Activated naive CD4-positive, alpha-beta T cell treated with anti-CD3 and anti-CD28 coated beads, Interleukin-2, amount 10 ng/mL, durations not matched to agents 7 days and 5 days (primary cell): ENCODE data around the gene DENND4A.

Experiments used
- CTCF ChIA-PET: fragments of 350-600 bp; sonication (Branson Sonifier 250); formaldehyde crosslinking; loops from one replicate; lab custom pipeline; 2021; ENCODE audit warnings: antibody characterized with exemption; lab: Charles Lee
- DNase-seq: peaks from one replicate; pipeline ENCODE4 v3.0.0-alpha.2; 2020
- H3K27ac Mint-ChIP-seq: one replicate; pipeline ENCODE4 v1.8.0; 2021; ENCODE audit warnings: mild to moderate bottlenecking, moderate library complexity, mixed read lengths
- H3K27me3 Mint-ChIP-seq: one replicate; pipeline ENCODE4 v1.8.0; 2021; ENCODE audit warnings: mild to moderate bottlenecking, mixed read lengths
- H3K36me3 Mint-ChIP-seq: one replicate; pipeline ENCODE4 v1.8.0; 2021; ENCODE audit warnings: mixed read lengths
- H3K4me1 Mint-ChIP-seq: one replicate; pipeline ENCODE4 v1.8.0; 2021; ENCODE audit warnings: mixed read lengths
- H3K4me3 Mint-ChIP-seq: one replicate; pipeline ENCODE4 v1.8.0; 2021; ENCODE audit warnings: mild to moderate bottlenecking, moderate library complexity, mixed read lengths
- H3K9me3 Mint-ChIP-seq: one replicate; pipeline ENCODE4 v1.8.0; 2021; ENCODE audit warnings: mixed read lengths

Gene DENND4A

GRCh38 chr15:65688462-65688861 is 103.6 kb downstream of the DENND4A start:
- CTCF ChIA-PET, result no interaction called here
- peaks cover 45% of the 10 kb centered on the region for H3K36me3 Mint-ChIP-seq
- H3K9me3 Mint-ChIP-seq, result no peaks in the 10 kb centered on the region
- no peak overlapping the region for H3K4me3 Mint-ChIP-seq
- H3K27ac Mint-ChIP-seq, result no peak overlapping the region
- H3K27me3 Mint-ChIP-seq, result no peaks in the 10 kb centered on the region
- no peaks in the 10 kb centered on the region for H3K4me1 Mint-ChIP-seq
- no peak for DNase-seq

- no peaks in the 10 kb centered on the region for H3K4me1 Mint-ChIP-seq
- no peak overlapping the region for H3K27ac Mint-ChIP-seq
- no peak for DNase-seq
- CTCF ChIA-PET, result no interaction called here
- no peaks in the 10 kb centered on the region for H3K27me3 Mint-ChIP-seq
- H3K36me3 Mint-ChIP-seq, result peaks cover 4% of the 10 kb centered on the region
- H3K9me3 Mint-ChIP-seq, result no peaks in the 10 kb centered on the region
- no peak overlapping the region for H3K4me3 Mint-ChIP-seq
Observed at GRCh38 chr15:65682404-65682911, 109.6 kb downstream of the DENND4A start.

GRCh38 chr15:65680544-65680943 is 111.5 kb downstream of the DENND4A start:
- Mint-ChIP-seq H3K27ac (no peak overlapping the region), H3K4me3 (no peak overlapping the region), H3K9me3 (no peaks in the 10 kb centered on the region), H3K27me3 (no peaks in the 10 kb centered on the region), H3K4me1 (no peaks in the 10 kb centered on the region), H3K36me3 (peaks cover 2% of the 10 kb centered on the region)
- DNase-seq, result no peak
- CTCF ChIA-PET, result no interaction called here

GRCh38 chr15:65676123-65676522 is 116.0 kb downstream of the DENND4A start:
- no peaks in the 10 kb centered on the region for H3K9me3 Mint-ChIP-seq
- no peak overlapping the region for H3K27ac Mint-ChIP-seq
- H3K4me3 Mint-ChIP-seq, result no peak overlapping the region
- H3K27me3 Mint-ChIP-seq, result no peaks in the 10 kb centered on the region
- no peak for DNase-seq
- no peaks in the 10 kb centered on the region for H3K4me1 Mint-ChIP-seq
- CTCF ChIA-PET, result no interaction called here
- H3K36me3 Mint-ChIP-seq, result peaks cover 11% of the 10 kb centered on the region

GRCh38 chr15:65675551-65675950 is 116.5 kb downstream of the DENND4A start:
- H3K36me3 Mint-ChIP-seq, result peaks cover 14% of the 10 kb centered on the region
- no peaks in the 10 kb centered on the region for H3K9me3 Mint-ChIP-seq
- no peak overlapping the region for H3K27ac Mint-ChIP-seq
- no peaks in the 10 kb centered on the region for H3K27me3 Mint-ChIP-seq
- H3K4me1 Mint-ChIP-seq, result no peaks in the 10 kb centered on the region
- CTCF ChIA-PET, result no interaction called here
- no peak overlapping the region for H3K4me3 Mint-ChIP-seq
- DNase-seq, result no peak

- no peak for DNase-seq
- CTCF ChIA-PET, result no interaction called here
- no peaks in the 10 kb centered on the region for H3K4me1 Mint-ChIP-seq
- no peaks in the 10 kb centered on the region for H3K27me3 Mint-ChIP-seq
- peak overlapping the region; percentile 5 for H3K27ac Mint-ChIP-seq
- H3K9me3 Mint-ChIP-seq, result no peaks in the 10 kb centered on the region
- H3K4me3 Mint-ChIP-seq, result no peak overlapping the region
- H3K36me3 Mint-ChIP-seq, result peaks cover 35% of the 10 kb centered on the region
Observed at GRCh38 chr15:65666257-65666656, 125.8 kb downstream of the DENND4A start.

- Mint-ChIP-seq H3K4me1 (no peaks in the 10 kb centered on the region), H3K36me3 (peaks cover 35% of the 10 kb centered on the region), H3K27me3 (no peaks in the 10 kb centered on the region), H3K9me3 (no peaks in the 10 kb centered on the region), H3K27ac (no peak overlapping the region), H3K4me3 (no peak overlapping the region)
- CTCF ChIA-PET, result no interaction called here
- no peak for DNase-seq
Observed at GRCh38 chr15:65663521-65663920, 128.6 kb downstream of the DENND4A start.

GRCh38 chr15:65660927-65661326 is 131.2 kb downstream of the DENND4A start:
- Mint-ChIP-seq H3K4me1 (no peaks in the 10 kb centered on the region), H3K9me3 (no peaks in the 10 kb centered on the region), H3K4me3 (no peak overlapping the region), H3K27ac (no peak overlapping the region), H3K36me3 (peaks cover 34% of the 10 kb centered on the region), H3K27me3 (no peaks in the 10 kb centered on the region)
- CTCF ChIA-PET, result interaction anchor here (0.7 to 1.0 kb wide), 2 partner anchors 12 to 179 kb away, joined by 3 to 5 read pairs; no protein-coding TSS in a partner anchor
- no peak for DNase-seq

GRCh38 chr15:65659502-65660052 is 132.5 kb downstream of the DENND4A start:
- Mint-ChIP-seq H3K36me3 (peaks cover 23% of the 10 kb centered on the region), H3K9me3 (no peaks in the 10 kb centered on the region), H3K4me1 (no peaks in the 10 kb centered on the region), H3K27ac (no peak overlapping the region), H3K27me3 (no peaks in the 10 kb centered on the region), H3K4me3 (no peak overlapping the region)
- DNase-seq, result no peak
- CTCF ChIA-PET, result interaction anchor here (0.6 kb wide), 1 partner anchor 321 kb away, joined by 3 read pairs; no protein-coding TSS in a partner anchor

- no peak overlapping the region for H3K27ac Mint-ChIP-seq
- CTCF ChIA-PET, result no interaction called here
- no peak for DNase-seq
- no peaks in the 10 kb centered on the region for H3K9me3 Mint-ChIP-seq
- peaks cover 22% of the 10 kb centered on the region for H3K36me3 Mint-ChIP-seq
- no peak overlapping the region for H3K4me3 Mint-ChIP-seq
- H3K4me1 Mint-ChIP-seq, result peaks cover 1% of the 10 kb centered on the region
- no peaks in the 10 kb centered on the region for H3K27me3 Mint-ChIP-seq
Observed at GRCh38 chr15:65655457-65655856, 136.6 kb downstream of the DENND4A start.

- no peak for DNase-seq
- CTCF ChIA-PET, result no interaction called here
Observed at GRCh38 chr15:65655026-65655425, 137.1 kb downstream of the DENND4A start.

GRCh38 chr15:65653801-65654521 is 138.1 kb downstream of the DENND4A start:
- H3K4me3 Mint-ChIP-seq, result no peak overlapping the region
- H3K9me3 Mint-ChIP-seq, result no peaks in the 10 kb centered on the region
- no peak overlapping the region for H3K27ac Mint-ChIP-seq
- H3K27me3 Mint-ChIP-seq, result no peaks in the 10 kb centered on the region
- peaks cover 6% of the 10 kb centered on the region for H3K4me1 Mint-ChIP-seq
- H3K36me3 Mint-ChIP-seq, result peaks cover 16% of the 10 kb centered on the region
- CTCF ChIA-PET, result no interaction called here
- no peak for DNase-seq

More at GRCh38 chr15:65655026-65655425, 137.1 kb downstream of the DENND4A start:
- peaks cover 19% of the 10 kb centered on the region for H3K36me3 Mint-ChIP-seq
- no peaks in the 10 kb centered on the region for H3K27me3 Mint-ChIP-seq
- peaks cover 6% of the 10 kb centered on the region for H3K4me1 Mint-ChIP-seq
- no peak overlapping the region for H3K27ac Mint-ChIP-seq
- H3K4me3 Mint-ChIP-seq, result no peak overlapping the region
- H3K9me3 Mint-ChIP-seq, result no peaks in the 10 kb centered on the region

- no peaks in the 10 kb centered on the region for H3K27me3 Mint-ChIP-seq
- no peak for DNase-seq
- H3K4me3 Mint-ChIP-seq, result no peak overlapping the region
- peaks cover 6% of the 10 kb centered on the region for H3K4me1 Mint-ChIP-seq
- H3K27ac Mint-ChIP-seq, result no peak overlapping the region
- H3K9me3 Mint-ChIP-seq, result no peaks in the 10 kb centered on the region
- H3K36me3 Mint-ChIP-seq, result peaks cover 14% of the 10 kb centered on the region
- CTCF ChIA-PET, result no interaction called here
Observed at GRCh38 chr15:65653341-65653740, 138.8 kb downstream of the DENND4A start.

GRCh38 chr15:65651831-65652749 is 140.0 kb downstream of the DENND4A start:
- Mint-ChIP-seq H3K4me1 (peaks cover 6% of the 10 kb centered on the region), H3K9me3 (no peaks in the 10 kb centered on the region), H3K27ac (no peak overlapping the region), H3K36me3 (peaks cover 14% of the 10 kb centered on the region), H3K4me3 (no peak overlapping the region), H3K27me3 (no peaks in the 10 kb centered on the region)
- DNase-seq, result no peak
- CTCF ChIA-PET, result interaction anchor here (0.6 to 0.8 kb wide), 3 partner anchors 177 to 538 kb away, joined by 3 to 4 read pairs (median 3); no protein-coding TSS in a partner anchor
